Ishikawa (cell line): ENCODE data around the gene FOXD3.
A peak's percentile ranks its signal among the peaks of the same experiment; 100 is the strongest.

ENCODE experiments used
- CEBPB ChIP-seq: IDR thresholded peaks from 2 replicates; pipeline ENCODE4 v1.6.1; 2012
- CREB1 ChIP-seq: IDR thresholded peaks from 2 replicates; pipeline ENCODE4 v1.6.1; 2012; ENCODE audit warnings: low read depth
- EGR1 ChIP-seq: IDR thresholded peaks from 2 replicates; pipeline ENCODE4 v1.6.1; 2012
- EP300 ChIP-seq: IDR thresholded peaks from 2 replicates; pipeline ENCODE4 v1.6.1; 2012; ENCODE audit warnings: borderline replicate concordance
- FOXM1 ChIP-seq: IDR thresholded peaks from 2 replicates; pipeline ENCODE4 v1.6.1; 2012; ENCODE audit warnings: low read depth, borderline replicate concordance
- MAX ChIP-seq: IDR thresholded peaks from 2 replicates; pipeline ENCODE4 v1.6.1; 2012
- NFIC ChIP-seq: IDR thresholded peaks from 2 replicates; pipeline ENCODE4 v1.6.1; 2012
- RAD21 ChIP-seq: IDR thresholded peaks from 2 replicates; pipeline ENCODE4 v1.6.1; 2012; ENCODE audit warnings: low read depth
- REST ChIP-seq: IDR thresholded peaks from 2 replicates; pipeline ENCODE4 v1.6.1; 2012; ENCODE audit warnings: low read depth, mild to moderate bottlenecking
- TAF1 ChIP-seq: IDR thresholded peaks from 2 replicates; pipeline ENCODE4 v1.6.1; 2012; ENCODE audit warnings: low read depth, mild to moderate bottlenecking
- TCF12 ChIP-seq: IDR thresholded peaks from 2 replicates; pipeline ENCODE4 v1.6.1; 2012; ENCODE audit warnings: low read depth
- TEAD4 ChIP-seq: IDR thresholded peaks from 2 replicates; pipeline ENCODE4 v1.6.1; 2012
- USF1 ChIP-seq: IDR thresholded peaks from 2 replicates; pipeline ENCODE4 v1.6.1; 2012
- YY1 ChIP-seq: IDR thresholded peaks from 2 replicates; pipeline ENCODE4 v1.6.1; 2012; ENCODE audit warnings: low read depth
- ZBTB7A ChIP-seq: IDR thresholded peaks from 2 replicates; pipeline ENCODE4 v1.6.1; 2012; ENCODE audit warnings: low read depth

The FOXD3 gene

GRCh38 chr1:63326106-63326472, 3.7 kb downstream of the FOXD3 start:
- TF ChIP-seq NFIC, result no peak
- no peak for TF ChIP-seq ZBTB7A
- no peak for TF ChIP-seq TEAD4
- no peak for TF ChIP-seq CREB1
- TF ChIP-seq TCF12, result no peak
- no peak for TF ChIP-seq YY1
- TF ChIP-seq CEBPB, result no peak
- TF ChIP-seq REST, result no peak
- no peak for TF ChIP-seq EGR1
- no peak for TF ChIP-seq TAF1
- TF ChIP-seq MAX, result no peak
- TF ChIP-seq USF1, result no peak
- no peak for TF ChIP-seq RAD21
- TF ChIP-seq FOXM1, result no peak
- no peak for TF ChIP-seq EP300

GRCh38 chr1:63326473-63327380, 4.4 kb downstream of the FOXD3 start:
- TF ChIP-seq NFIC (no peak), TCF12 (no peak), EGR1 (no peak), USF1 (no peak), YY1 (no peak), EP300 (no peak)

- no peak for TF ChIP-seq CREB1
- no peak for TF ChIP-seq TEAD4
- no peak for TF ChIP-seq TAF1
- no peak for TF ChIP-seq USF1
- TF ChIP-seq MAX, result peak; percentile 80
- TF ChIP-seq RAD21, result peak; percentile 81
- TF ChIP-seq YY1, result 0 out of 2 replicates have a peak, but pooled peaks have one; percentile 14
- no peak for TF ChIP-seq CEBPB
- no peak for TF ChIP-seq FOXM1
- no peak for TF ChIP-seq NFIC
These were observed 5.2 kb downstream of the FOXD3 start for GRCh38 chr1:63327417-63328054.

- no peak for TF ChIP-seq MAX
- TF ChIP-seq CREB1, result no peak
- TF ChIP-seq TEAD4, result no peak
- TF ChIP-seq EP300, result no peak
- TF ChIP-seq RAD21, result no peak
- TF ChIP-seq TCF12, result no peak
- no peak for TF ChIP-seq USF1
- no peak for TF ChIP-seq REST
- no peak for TF ChIP-seq NFIC
These were observed 5.8 kb downstream of the FOXD3 start for GRCh38 chr1:63328122-63328521.
